AG08396 (cell line): ENCODE data around the gene KCNJ12.
"Not testable (repeated sequence)": the region's sequence is repeated elsewhere in the genome, so short reads cannot be mapped to it uniquely, and the experiment has no call there.

Source experiments
- DNase-seq: peaks from one replicate; pipeline ENCODE4 v3.0.0; 2012; ENCODE audit warnings: low spot score, mixed read lengths

Gene KCNJ12

DNA sequence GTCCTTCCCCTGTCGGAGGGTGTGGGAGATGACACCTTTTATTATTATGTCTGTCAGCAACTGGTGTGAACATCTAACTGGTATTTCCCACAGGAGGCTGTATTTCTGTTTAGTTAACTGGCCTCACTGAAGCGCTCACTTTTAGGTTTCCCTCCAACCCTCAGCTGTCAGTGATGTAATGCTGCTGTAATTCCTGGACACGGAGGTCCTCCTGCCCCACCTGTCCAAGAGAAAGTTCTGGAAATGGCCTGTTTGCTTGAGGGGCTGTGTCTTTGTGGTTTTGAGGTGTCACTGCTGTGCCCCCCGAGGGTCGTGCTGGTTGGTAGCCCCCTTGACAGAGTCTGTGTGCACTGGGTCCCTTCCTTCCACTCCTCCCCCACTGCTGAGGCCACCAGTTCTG is 11.5 kb downstream of the KCNJ12 start:
- no peak for DNase-seq

DNA sequence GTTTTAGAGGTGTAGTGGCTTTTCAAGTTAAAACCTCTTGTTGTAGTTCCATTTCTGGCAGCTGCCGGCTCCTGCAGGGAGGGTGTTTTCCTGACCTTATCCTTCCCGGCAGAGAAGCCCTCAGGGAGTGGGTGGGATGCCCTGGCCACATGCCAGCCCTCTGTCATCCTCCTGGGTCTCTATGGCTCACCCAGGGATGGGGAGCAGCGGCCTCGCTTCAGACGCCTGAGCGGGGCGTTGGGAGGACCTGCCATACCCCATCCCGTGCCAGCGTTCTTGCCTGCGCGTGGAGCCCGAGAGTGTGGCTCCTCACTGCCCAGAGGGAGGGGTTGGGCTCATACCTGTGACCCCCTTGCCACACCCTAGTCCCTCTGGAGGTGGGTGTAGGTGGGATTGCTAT is 11.9 kb downstream of the KCNJ12 start:
- DNase-seq, result no peak

DNA sequence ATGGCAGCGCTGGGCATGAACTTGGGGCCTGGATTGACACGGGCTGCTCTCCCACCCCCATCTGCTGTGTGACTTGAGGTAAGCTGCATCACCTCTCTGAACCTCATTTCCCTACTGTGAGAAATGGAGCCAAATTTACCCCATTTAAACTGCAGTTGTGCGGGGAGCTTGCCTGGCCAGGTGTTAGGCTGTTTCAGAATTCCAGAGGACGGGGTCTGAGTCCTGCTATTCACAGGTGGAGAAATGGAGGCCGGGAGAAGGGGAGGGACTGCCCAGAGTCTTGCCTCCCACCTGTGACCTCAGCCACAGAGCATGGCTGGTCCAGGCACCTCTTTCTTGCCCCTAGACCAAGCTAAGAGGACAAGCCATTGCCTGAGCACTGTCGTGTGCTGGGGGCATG is 12.8 kb downstream of the KCNJ12 start:
- no peak for DNase-seq

DNA sequence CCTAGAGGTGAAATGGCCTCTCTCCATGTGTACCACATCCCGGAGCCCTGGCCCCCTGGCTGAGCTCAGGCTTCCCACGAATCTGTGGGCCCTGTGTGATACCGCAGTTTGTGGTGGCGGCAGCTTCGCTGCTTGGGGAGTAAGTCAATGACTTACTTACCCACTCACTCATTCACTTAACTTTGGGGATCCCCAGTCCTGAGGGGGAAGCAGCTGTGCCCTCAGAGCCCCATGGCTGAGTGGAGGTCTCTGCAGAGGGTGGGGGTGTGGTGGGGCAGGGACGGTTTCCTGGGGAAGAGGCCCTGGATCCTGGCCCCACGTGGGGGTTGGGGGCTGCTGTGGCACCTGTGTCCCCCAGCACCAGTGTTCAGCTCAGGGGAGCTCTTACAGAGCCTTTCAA is 13.2 kb downstream of the KCNJ12 start:
- no peak for DNase-seq

DNA sequence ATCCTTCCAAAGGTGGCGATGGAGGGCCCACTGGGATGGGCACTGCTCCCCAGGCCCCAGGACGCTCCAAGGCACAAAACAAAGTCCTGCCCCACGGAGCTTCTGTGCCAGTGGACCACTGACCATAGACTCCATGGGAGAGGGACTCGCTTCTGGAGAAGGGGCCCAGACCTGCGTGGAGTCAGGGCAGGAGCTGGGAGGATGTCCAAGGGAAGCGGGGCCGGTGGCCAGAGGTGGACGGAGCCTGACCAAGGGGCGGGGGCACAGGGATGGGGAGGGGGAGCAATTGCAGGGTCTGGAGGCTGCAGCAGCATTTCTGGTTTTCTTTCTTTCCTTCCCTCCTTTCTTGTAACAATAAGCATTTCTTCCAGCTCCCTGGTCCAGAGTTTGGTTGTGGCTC is 14.1 kb downstream of the KCNJ12 start:
- DNase-seq, result no peak

DNA sequence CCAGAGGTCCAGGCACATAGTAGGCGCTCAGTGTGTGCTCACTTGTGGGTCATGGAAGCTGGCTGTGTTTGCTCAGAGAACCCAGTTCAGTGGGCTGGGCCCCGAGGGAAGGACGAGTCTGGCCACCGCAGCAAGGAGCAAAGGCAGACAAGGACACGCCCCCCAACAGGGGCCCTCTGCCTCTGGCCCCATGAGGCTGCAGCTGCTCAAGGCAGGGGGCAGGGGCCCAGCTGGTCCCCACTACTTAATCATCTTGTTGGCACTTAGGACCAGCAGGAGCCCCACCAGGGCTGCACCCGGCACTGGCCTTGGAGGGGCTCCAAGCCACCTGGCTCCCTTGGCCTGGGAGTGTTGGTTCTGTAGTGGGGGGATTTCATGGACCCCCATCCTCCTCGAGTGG is 16.1 kb downstream of the KCNJ12 start:
- DNase-seq, result no peak

DNA sequence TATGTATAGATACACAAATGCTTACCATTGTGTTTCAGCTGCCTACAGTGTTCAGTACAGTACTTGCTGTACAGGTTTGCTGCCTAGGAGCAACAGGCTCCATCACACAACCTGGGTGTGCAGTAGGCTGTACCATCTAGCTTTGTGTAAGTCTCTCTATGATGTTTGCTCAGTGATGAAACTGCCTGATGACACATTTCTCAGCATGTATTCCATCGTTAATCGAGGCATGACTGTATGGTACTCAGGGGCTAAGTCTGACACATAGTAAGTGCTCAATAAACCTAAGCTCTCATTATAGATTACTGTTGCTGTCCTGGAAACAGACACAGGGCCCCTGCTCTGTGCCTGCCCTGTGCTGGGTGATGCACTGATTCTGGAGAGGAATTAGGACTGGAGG is 18.1 kb downstream of the KCNJ12 start:
- DNase-seq, result no peak

DNA sequence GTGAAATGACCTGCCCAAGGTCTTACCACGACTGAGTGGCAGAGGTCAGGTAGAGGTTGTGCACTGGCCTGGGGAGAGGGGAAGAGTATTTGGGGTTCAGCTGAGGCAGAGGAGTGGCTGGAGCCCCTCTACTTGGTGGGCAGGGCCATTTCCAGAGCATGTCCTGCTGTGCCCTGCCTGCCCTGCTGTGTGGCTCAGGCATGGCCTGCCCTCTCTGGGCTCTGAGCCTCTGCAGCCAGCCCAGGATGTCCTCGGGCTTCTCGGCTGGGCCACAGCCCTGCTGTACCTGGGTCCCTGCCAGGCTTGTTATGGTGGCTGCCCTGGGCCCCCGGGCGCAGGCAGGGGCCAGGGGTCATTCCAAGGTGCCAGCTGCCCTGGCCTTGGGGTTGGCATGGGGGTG is 19.6 kb downstream of the KCNJ12 start:
- no peak for DNase-seq

DNA sequence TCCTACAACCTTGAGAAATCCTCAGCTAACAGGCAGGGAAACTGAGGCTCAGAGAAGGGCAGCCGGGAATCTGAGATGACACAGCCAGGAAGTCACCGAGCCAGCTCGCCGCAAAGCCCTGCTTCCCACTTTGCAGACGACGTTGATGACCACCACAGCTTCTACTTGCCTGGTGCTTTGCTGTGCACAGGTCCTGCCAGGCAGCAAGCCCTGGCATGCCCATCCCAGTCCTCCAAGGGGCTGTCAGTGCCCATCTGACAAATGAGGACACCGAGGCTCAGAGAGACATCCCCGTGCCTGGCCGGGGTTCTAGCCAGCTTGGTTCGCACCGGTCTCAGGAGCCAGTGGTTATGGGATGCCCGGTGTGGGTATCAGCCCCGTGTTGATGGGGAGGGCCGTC is 20.1 kb downstream of the KCNJ12 start:
- no peak for DNase-seq

DNA sequence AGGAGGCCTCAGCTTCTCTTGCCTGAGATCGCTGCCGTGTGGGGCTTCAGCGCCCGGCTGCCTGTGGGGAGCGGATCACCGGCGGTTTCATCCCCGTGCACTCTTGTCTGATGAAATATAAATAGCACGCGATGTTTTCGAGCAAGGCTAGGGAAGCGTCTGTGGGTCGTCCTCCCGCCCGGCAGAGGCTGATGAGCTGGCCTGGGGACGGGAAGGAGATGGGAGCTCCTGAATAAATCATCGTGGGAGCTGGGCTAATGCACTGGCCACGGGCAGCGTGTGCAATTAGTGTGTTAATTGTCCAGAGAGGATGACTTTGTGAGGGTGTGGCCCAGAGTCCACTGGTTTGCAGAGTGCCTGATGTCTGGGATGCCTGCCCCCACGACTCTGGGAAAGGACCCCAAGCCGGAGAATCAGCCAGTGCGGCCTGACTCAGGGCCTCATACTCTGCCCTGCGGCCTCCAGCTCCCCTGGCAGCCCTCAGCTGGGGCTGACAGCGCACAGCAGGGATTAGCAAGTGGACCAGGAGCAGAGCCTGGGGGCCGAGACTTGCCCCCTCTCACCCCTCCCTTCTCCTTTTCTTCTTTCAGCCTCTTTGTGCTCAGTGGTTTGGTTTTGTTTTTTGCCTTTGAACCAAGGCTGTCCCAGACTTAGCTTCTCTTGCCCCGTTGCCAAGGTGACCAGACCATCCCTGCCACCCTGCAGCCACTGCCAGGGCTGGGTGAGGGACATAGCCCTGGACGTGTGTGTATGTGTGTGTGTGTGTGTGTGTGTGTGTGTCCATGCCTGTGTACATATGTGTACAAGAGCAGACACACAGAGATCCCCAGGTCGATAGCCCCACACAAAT is 21.4 kb downstream of the KCNJ12 start:
- DNase-seq, result no peak

DNA sequence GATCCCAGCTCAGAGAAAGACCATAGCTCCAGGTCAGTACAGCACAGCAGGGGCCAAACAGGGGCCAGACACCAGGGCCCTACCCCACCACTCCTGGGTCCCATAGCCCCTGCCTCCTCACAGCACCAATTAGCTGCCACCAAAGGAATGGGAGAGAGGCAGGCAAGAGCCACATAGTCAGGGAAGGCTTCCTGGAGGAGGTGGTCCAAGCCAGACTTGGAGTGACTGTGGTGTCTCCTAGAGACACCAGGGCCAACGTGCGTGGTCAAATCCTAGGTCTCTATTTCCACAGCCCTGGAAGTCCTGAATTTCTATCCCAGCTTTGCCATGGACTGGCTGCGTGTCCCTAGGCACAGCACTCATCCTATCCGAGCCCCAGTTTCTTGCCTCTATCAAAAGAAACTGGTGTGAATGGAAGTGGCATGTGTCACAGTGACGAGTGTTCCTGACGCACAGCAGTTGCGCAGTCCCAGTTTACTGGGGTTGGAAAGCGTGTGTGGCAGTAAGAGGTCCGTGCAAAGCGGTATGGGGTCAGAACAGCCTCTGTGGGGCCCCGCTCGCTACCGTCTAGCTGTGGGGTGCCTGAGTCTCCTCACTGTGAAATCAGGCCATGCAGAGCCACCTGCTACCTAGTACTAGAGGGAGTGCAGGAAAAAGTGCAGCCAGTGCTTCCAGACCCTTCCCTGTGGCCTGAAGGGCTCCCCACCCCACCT is 23.5 kb downstream of the KCNJ12 start:
- DNase-seq, result no peak

DNA sequence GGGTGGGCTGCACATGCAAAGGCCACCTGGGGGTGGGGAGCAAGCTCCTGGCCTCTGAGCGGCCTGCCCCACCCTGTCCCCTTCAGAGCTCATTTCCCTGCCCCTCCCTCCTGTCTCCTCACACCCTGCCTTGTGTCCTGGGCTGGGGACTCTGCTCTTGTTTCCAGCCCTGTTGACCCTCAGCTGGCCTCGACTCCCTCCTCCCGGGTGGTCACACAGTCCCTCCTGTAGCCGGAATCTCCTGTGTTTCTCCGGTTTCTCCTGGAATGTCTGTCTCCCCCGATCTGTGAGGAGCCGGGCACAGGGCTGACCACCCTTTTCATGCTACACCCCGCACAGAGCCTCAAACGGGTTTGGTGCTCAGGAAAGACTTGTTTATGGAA is 24.0 kb downstream of the KCNJ12 start:
- DNase-seq, result not testable (repeated sequence)

DNA sequence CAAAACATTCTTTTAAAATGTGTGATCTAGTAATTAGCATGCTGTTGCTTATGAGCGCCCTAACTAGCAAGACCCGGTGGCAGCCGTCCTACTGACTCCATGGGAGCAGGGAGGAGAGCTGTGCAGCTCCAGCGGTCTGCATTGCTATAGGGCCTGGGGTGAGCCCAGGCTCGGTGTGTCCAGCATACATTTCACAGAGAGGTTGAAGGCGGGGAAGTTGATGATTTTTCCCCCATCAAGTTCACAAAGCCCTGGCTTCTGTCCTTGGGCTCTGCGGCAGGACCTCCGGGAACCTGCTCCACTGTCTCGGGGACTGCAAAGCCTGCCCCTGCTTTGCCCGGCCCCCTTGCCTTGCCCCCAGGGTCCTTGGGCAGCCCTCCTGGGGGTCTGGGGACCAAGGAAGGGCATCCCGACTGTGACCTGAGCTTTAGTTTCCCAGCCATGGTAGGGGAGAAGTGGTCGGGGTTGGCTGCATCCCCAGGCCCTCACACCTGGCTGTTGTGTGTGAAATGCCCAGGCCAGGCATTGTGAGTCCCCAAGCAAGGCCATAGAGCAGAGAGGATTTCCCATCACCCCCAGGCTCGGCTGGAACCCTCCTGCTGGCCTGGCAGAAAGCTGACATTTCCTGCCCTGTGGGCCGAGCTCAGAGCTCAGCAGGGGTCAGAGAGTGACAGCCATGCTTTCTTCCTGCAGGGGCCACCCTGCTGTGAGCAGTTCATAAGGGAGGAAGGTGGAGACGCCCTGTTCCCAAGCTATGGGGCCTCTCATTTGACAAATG is 24.8 kb downstream of the KCNJ12 start:
- DNase-seq, result no peak

DNA sequence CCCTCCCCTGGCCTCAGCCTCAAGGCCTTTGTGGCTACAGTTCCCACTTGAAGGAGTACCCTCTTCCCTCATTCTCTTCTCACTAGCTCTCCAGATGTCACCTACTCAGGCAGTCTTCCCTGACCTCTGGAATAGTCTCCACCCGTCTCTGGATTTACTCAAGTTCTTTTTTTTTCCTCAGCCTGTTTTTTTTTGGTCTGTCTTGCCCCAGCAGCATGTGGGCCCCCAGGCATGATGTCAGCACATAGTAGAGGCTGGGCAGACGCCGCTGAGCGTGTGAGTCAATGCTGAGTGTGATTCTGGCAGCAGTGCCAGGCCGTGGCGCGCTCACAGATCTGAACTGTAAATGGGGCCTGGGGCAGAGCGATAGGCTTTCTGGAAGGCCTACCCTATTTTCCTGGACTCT is 26.0 kb downstream of the KCNJ12 start:
- peak; percentile 85 for DNase-seq

DNA sequence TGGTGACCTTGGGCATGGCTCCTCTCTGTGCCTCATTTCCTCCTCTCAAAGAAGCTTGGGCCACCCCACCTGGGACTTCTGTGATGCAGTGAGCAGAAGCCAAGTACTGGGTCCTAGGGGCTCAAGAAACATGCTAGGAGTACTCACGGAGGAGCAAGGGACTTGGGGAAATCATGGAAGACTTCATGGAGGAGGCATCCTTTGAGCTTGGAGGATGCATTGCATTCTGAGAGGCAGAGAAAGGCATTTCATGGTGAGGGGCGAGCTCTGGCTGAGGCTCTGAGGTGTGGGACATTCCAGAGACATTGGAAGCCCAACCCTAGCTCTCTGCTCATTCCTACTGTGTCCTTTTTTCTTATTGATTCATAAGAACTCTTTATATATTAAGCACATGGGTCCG is 26.8 kb downstream of the KCNJ12 start:
- DNase-seq, result not testable (repeated sequence)

DNA sequence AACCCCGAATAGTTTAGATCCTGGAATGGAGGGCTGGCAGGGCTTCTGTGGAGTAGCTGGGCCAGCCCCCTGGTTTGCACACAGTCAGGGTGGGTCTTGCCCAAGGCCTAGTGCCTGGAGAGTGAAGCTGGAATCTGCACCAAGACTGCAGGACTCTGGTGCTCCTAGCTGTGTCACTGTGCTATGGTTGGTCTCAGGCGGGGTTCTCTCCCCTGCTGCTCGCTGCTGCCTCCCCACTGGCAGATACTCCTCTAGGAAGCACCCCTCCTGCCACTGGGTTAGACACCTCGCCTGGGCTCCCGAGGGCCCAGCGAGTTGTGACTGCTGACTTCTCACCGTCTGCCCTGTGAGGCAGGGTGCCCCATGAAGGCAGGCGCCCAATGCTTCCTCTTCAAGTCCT is 27.9 kb downstream of the KCNJ12 start:
- DNase-seq, result not testable (repeated sequence)

DNA sequence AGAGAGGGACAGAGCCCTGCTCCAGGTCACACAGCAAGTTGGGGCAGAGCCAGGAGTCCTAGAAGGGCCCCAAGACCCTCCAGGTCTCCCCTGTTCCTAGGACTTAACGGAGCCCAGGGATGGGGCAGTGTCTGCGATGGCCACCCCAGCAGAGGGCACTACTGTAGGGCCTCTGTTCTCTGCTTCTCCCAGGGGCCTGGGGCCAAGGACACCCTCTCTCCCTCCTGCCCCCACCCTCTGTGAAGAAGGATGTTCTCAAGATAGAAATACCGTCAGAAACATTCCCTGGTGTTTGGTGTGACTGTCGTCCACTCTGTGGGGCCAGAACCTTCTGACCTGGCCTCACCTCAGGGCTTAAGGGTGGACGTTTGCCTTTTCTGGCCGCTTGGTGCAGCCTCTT is 28.4 kb downstream of the KCNJ12 start:
- not testable (repeated sequence) for DNase-seq

DNA sequence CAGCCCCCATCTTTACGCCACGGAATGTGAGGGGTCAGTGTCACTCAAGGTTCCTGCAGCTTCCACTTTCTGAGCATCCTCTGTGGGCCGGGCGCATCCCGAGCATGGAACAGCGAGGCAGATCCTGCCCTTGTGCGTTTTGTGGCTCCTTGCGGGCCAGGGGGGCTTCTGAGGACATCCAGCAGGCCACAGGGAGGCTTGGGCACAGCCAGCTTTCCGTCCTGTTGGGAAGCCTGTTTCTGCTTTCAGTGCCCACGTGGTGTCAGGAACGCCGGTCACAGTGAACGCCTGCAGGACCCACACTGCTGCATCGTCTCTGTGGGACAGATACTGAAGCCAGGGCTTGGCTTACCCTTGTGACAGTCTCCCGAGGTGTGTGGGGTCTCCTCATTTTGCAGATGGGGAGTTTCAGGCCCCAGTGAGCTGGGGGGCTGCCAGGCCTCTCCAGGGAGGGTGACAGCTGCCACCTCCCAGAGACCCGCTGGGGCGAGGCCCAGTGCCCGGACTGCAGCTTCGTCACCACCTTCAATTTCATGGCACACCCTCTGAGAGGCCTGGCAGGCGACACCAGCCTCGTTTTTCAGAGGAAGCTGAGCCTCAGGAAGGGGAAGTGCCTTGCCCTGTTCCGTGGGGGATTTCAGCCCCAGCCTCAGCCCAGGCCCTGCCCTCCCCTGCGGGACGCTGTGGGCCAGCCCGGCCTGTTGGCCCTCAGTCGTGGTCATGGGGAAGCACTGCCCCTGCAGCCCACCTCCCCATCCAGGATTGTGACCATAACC is 29.0 kb downstream of the KCNJ12 start:
- DNase-seq, result not testable (repeated sequence)

DNA sequence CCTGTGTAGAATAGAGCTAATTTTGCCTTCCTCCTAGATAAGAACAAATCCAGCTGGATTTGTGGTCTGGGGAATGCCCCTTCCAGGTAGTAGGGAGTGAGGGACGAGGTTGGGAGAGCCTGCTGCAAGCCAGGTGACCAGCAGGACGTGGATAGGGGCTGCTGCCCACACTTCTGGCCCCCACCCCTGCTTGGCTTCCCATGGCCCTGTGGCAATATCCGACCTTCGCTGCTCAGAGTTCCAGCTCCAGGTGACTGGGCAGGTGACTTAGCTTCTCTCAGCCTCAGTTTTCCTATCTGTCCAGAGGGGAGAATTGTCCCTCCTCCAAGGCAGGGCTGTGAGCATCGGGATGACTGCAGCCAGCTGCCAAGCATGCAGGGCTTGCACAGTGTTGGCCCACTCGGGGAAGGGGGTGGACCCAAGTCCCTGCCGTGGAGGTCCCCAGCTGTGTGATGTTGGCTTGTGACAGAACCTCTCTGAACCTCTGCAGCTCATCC is 29.8 kb downstream of the KCNJ12 start:
- not testable (repeated sequence) for DNase-seq

DNA sequence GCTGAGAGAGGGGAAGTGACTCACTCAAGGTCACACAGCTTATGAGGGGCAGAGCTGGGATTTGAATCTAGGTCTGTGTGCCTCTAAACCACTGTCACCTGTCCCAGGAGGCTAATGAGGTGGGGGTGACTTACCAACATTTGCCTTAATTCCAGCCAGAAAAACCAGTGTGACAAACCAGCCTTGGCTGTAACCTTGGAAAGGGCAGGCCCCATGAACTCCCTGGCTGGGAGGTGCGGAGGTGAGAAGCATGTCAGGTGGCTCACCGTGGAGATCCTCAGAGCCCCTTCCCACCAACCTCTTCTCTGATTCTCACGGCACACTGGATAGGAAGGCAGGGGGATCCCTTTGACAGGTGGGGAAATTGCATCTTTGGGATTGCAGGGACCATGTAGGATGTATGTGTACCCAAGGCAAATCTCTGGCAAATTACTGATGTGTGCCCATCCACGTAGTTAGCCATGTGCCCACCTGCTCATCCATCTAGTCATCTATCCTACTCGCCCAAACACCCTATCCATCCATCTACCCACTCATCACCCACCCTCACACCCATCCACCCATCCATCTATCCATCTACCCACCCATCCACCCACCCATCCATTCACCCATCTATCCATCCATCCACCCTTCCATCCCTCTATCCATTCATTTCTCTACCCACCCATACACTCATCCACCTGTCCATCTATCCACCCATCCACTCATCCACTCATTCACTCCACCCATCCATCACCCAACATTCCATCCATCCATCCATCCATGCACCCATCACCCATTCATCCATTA is 30.7 kb downstream of the KCNJ12 start:
- DNase-seq, result not testable (repeated sequence)

DNA sequence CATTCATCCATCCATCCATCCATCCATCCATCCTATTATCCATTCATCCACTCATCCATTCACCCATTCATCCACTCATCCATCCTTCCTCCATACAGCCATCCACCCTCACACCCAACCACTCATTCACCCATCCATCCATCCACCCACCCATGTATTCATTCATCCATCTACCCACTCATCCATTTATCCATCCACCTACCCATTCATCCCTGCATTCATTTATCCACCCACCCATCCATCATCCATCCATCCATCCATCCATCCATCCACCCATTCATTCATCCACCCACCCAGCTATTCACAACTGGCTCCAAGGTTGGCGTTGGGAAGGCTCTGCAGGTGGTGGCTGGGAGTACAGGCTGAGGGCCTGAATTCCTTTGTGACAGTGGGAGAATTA is 31.6 kb downstream of the KCNJ12 start:
- DNase-seq, result not testable (repeated sequence)
